Epidermal melanocyte (primary cell): ENCODE measurements around the gene LYAR.
"Not testable (repeated sequence)": the region's sequence is repeated elsewhere in the genome, so short reads cannot be mapped to it uniquely, and the experiment has no call there.

Experiments used
- DNase-seq: peaks from one replicate; pipeline ENCODE4 v3.0.0; 2011; ENCODE audit warnings: low spot score; ENCODE audit not compliant: insufficient read length

Gene LYAR

DNA sequence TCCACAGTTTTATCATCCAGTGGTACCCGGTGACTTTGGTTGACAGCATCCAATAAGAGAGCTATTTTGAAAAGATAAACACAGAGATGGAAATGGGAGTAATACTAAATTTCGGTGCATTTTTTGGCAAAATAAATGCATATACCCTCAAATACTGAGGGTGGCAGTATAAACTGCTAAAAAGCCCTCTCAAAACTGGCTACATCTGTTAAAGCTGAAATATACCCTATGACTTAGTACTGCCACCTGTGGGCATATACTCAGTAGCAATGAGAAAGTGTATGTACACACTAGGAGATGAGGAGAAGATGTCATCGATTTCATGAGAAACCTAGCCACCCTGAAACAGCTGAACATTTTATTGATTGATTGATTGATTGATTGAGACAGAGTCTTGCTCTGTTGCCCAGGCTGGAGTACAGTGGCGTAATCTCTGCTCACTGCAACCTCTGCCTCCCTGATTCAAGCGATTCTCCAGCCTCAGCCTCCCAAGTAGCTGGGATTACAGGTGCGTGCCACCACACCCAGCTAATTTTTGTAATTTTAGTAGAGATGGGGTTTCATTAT, 29.7 kb downstream of the LYAR start:
- peak; percentile 82 for DNase-seq

DNA sequence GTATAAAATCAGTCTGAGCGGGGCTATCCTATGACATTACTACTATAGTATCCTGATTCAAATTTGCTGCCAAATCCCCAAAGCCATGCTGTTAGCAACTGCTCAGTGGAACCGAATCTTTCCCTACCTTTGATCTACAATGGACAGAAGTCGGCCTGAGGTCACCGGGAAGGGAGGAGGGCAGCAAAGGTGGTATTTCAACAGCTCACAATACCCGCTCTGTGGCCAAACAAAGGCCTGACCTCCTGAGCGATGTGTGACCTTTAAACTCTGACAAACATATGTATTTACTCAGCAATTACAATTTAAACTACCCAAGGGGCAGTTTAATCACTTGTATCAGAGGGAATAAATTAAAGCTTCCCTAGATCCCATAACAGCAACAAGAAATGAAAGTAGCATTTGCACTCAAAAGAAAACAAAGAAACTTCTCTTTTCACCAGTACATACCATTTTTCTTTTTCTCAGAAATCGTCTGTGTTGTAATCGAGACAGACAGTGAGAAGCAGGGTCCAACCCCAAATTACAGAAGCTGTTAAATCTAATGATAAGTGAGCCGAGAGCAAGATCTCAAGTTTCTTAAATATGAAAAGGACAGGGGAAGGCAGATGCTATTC, 30.4 kb downstream of the LYAR start:
- no peak for DNase-seq

DNA sequence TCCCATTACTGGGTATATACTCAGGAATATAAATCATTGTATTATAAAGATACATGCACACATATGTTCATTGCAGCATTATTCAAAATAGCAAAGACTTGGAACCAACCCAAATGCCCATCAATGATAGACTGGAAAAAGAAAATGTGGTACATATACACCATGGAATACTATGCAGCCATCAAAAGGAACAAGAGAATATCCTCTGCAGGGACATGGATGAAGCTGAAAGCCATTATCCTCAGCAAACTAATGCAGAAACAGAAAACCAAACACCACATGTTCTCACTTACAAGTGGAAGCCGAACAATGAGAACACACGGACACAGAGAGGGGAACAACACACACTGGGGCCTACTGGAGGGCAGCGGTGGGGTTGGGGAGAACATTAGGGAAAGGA, 32.2 kb downstream of the LYAR start:
- DNase-seq: not testable (repeated sequence)

DNA sequence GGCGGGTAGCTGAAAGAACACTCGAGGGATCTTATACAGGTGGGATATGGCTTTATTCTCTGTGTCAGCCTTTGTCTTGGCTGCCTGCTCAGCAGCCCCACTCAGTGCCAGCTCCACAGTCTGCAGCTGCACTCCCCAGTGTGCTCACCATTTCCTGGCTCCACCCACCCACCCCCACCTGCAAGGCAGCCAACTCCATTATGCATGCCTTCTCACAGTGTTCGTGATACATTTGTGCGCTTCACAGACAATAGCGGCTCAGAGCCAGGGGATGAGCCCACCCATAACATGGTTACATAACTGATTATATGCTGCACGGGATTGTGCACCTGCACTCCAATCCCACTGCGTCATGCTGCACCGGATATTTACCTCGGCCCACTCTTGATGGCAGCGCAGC, 33.2 kb downstream of the LYAR start:
- DNase-seq: no peak

DNA sequence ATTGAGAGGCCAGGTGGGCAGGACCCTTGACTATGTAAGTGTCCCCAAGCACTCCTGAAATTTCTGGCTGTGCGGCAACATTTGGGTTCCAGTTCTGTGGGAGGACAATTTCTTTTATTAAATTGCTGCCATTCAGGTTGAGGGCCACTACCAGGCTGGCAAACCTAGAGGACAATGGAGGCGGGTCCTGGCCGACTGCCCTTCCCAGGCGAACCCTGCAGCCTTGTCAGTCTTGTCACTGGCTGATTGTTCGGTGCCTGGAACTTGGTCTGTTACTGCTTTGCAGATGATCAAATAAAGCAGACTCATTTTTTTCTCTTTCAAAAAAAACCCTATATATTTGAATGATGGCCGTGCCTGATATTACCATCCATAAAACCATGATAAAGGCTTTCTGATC, 35.3 kb downstream of the LYAR start:
- no peak for DNase-seq

DNA sequence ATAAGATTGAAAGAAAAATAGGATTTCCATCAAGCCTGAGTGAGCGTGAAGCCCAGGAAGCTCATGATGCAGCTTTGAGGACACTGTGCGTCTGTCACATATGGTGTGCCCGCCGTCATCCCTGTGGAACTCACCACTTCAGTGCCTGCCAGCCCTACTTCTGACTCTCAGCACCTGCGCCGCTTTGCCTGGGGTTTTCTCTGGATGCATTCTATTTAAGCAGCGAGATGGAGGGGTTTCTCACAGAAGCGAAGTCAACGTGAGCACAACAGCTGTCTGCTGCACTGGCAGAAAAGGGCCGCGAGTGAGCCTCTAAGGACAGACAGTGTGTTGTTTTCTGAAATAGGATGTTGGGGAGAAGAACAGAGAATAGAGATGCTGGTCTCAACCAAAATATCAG, 35.8 kb downstream of the LYAR start:
- no peak for DNase-seq

DNA sequence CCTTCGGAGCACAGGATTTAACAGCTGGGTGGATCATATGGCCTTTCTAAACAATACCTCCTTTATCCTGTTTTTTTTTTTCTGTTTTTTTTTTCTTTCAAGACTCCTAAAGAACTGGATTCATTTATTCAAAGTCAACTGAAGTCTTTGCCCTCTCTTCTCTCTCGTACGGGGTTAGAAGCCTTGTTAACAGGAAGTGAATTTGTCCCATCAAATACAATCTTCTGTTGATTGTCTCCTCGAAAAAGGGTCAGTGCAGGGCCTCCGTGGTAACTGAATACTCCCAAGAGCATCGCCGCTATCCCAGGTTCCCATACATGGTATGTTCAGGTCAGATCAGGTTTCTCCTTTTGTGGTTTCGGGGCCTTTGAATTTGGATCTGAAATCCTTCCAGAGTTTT, 40.1 kb downstream of the LYAR start:
- DNase-seq: peak; percentile 48

DNA sequence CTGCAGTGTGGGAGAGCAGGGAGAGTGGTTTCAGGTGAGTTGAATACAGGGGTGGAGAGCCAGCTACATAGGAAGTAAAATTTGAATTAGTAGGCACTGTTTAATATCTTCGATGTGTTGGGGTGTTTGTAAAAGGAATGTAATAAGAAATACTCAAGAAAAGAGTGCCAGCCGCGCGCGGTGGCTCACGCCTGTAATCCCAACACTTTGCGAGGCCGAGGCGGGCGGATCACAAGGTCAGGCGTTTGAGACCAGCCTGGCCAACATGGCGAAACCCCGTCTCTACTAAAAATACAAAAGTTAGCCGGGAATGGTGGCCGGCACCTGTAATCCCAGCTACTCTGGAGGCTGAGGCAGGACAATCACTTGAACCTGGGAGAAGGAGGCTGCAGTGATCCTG, 40.6 kb downstream of the LYAR start:
- not testable (repeated sequence) for DNase-seq

DNA sequence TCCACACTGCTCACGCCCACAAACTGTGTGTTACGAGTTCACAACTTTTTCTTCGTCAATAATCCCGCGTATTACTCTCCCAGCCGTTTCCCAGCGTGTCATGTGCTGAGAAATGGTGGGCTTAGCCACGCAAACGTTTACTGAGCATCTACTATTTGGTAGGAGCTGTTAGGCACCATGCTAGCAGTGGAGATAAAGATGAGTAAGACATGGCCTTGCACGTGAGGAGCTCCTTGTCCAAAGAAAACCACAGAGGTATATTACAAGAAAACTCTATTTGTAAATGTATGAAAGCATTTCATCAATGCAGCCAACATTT, 41.1 kb downstream of the LYAR start:
- no peak for DNase-seq

DNA sequence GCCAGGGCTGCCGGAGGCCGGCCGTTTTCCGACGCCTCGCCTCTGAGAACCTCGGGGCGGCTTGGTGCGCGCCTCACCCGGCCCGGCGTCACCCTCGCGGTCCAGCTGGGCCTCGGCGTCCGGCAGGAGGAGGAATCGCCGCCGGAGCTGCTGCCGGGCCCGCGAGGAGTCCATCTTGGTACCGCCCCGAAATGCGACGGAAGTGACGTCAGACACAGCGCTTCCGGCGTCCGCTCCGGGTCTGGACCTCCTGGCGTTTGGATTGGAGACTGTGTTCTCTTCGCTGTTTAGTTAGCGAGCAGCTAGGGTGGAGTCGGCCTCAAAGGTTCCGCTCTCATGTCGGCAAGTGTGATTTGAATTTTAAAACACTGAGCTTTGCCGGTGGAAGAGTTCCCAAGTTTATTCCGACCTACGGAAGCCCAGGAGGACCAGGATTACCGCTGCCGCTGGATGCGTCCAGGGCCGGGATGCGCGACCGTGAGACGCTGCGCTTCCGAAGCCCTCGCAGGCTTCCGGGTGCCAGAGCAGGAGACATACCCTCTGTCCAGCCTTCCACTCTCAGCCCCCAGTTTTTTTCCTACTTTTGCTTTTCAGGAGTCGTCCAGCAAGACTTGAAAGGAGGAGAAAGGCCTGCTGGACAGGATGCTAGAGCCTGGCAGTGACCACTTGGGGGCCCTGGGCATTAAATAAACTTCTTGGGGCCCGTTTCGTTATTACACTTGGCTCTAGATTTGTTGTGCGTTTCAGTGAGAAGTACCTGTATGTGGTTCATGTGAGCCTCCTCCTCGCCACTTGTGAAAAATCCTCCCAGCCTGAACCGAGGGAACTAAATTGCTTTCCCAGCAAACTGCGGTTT, 41.7 kb downstream of the LYAR start, which contains the start of gene TMEM128:
TMEM128 (minus strand) TSS at position 195 of the 856 bp plus-strand sequence; CDS start at position 174, 21 bp downstream.
- DNase-seq: peak; percentile 94

DNA sequence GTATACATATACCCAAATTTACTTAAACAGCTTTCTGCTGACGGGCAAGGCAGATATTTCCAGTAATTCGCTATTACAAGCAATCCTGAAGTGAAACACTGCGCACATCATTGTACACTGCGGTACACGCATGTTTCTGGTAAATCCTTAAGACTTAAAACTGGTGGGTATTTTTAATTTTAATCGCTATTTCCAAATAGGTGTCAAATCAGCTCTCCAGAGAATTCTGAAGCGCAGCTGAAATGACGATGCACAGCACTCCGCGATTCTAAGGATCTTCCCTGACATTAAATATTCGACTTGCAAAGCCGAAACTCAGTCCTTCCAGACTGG, 42.3 kb downstream of the LYAR start:
- DNase-seq: no peak

DNA sequence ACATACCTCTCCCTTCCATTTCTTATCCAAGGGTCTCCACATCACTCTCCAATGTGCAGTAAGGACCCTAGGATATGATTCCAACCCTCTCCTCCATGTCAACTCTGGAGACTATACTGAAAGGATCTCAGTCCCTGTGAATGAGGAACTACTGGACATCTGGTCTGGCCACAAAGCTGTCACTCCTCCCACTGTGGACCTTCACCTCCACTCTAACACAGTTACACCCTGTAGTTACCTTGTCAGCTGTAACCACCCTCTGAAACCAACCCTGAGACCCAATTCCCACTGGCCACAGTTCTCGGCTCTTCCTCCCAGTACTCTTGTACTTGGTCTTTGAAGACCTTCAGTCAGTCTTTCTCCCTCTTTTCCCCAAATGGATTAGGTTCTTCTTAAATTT, 44.8 kb downstream of the LYAR start:
- DNase-seq: no peak

DNA sequence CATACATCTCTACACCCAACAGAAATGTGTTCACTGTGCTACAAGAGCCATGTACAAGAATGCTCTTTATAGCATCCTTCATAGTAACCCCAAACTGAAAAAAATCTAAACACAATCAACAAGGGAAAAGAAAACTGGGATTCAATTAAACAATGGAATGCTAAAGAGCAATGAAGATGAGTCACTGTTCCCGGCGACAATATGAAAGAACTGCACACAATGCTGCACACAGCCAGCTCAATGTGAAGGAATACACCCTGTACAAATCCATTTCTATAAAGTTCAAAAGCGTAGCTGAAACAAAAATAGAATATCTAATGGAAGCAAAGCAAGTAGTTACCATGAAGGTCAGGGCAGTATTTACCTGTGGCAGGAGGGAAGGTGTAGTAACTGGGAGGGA, 50.4 kb downstream of the LYAR start:
- DNase-seq: not testable (repeated sequence)

DNA sequence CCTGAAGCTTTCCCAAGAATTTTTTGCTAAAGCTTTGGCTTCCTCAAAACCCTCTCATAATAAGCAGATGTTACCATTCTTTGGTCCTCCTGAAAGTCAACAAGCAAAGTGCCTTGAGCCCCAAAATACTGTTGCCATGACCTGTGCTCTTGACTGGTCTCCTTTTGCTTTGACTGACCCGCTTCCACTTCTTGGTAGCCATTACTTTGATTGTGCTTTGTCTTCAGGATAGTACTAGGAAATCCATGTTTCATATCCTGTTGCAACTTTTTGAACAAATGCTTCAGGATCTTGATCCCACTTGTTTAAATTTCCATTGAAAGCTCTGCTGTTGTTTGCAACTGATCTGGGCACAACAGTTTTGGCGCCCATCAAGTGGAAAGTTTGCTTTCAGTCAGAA, 56.3 kb downstream of the LYAR start:
- DNase-seq: no peak

DNA sequence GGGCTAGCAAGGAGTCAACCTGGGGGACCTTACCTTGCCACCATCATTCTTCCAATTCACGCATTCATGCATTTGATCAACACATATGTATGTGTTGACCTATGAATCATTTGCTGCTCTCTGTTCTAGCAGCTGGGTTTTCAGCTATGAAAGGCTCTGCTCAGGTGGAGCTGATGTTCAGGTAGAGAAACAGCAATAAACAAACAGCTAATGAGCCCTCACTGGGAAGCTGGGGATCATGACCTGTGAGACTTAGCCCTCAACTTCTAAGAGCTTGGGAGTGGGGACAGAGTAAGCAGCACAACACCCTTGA, 61.6 kb downstream of the LYAR start:
- no peak for DNase-seq

DNA sequence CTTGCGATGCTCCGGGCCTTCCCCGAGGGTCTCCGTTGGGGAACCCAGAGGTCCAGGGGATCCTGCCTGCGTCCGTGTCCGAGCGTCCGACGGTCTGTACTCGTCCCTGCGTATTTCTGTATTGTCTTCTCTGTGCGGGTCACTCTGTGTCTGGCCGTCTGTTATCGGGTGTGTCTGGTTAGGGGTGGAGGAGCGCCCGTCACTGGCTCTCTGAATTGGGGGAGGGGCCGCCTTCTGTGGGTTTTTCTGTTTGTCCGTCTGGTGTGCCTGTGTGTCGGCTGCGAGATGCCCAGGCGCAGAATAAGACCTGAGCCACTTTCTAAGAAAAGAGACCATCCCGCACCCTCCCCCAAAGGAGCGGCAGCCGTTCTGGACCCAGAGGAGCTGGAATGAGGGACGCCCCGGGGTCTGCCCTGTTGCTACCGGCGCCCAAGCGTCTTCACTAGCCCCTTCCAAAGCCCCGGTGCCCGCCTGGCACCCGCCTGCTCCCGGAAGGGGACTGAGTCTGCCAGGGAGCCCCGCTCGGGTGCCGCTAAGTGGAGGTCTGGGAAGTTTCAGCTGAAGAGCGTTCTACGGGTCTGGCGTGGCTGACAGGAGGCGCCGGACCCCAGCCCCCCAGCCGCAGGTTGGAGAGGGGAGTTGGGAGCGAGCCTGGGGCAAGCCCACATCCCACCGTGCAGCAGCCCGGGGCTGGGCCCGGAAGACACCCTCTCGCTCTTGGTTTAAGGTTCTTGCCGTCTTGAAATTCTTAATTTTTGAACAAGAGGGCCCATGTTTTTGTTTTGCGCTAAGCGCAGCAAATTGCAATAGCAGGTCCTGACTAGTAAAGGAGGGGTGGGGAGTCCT, 62.2 kb downstream of the LYAR start:
- DNase-seq: no peak

DNA sequence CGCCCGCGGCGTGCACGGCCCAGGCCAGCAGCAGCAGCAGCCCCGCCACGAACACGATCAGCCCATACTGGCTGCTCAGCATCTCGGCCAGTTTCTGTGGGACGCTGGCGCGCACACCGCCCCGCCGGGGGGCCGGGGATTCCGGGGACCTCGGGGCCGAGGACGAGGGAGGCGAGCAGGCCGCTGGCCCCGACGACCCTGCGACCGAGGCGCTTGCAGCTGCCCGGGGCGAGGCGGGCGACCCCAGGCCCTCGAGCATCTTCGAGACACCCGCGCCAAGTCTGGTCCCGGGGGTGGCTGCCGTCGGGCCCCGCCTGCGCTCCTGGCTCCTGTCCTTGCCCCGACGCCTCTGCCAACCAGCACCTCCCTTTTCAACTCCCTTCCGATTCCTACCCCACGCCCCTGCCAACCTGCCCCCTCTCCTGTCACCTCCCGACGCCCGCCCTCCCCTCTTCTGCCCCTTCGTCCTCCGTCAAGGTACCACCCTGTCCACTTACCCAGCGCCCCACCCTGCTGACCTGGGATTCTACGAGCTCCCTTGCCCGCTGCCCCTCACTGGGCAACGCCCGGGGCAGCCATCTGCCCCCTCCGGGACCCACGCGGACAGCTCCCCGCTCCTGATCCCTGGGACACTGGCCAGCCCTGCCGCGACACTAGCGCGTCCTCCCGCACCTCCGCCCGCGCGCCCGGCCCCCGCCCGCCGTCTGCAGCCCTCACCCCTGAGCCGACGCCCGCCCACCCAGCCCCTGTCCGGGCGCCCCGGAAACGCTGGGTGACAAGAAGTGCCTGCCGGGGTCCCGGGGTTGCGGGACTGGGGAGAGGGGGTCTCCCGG, 63.1 kb downstream of the LYAR start, which contains the start of gene OTOP1:
OTOP1 (minus strand) TSS at position 324 of the 833 bp plus-strand sequence; CDS start at position 259, 65 bp downstream.
- DNase-seq: no peak

DNA sequence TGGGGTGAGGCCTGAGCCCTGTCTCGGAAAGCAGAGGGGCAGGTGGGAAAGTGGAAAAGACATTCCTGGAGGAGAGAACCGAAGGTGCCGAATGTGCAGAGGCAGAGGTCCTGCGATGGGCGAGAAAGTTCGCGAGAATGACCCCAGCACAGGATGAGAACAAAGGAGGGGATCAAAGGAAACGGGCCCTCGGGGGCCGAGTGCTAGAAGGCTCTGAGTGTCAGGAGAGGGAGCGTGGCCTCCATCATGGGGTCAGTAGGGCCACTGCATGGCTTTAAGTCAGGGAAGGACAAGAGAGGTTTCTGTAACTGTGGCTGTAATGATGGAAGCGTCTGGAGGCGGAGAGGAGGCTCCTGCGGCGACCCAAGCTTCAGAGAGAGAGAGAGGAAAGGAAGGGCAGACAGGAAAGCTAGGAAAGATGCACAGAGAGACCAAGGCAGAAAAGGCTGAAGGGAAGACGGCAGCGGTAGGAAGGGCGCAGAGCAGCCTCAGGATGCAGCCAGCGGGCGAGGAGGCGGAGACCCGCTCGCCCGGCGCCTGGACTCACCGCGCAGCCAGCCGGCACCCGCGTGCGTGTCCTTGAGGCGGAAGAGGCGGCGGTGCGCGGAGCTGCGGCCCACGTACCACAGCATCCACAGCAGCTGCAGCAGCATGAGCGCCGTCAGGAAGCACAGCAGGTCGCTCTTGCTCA, 63.9 kb downstream of the LYAR start:
- DNase-seq: no peak
